HUDEP-2 (cell line): ENCODE data around the gene GMDS.
A peak's percentile ranks its signal among the peaks of the same experiment; 100 is the strongest.

Experiments
- DNase-seq, 76 experiments: peaks; one replicate each; lab custom pipeline; 2025; ENCODE audit not compliant: unreplicated experiment in 76 of 76; lab: John Stamatoyannopoulos, UW

The GMDS gene

DNA sequence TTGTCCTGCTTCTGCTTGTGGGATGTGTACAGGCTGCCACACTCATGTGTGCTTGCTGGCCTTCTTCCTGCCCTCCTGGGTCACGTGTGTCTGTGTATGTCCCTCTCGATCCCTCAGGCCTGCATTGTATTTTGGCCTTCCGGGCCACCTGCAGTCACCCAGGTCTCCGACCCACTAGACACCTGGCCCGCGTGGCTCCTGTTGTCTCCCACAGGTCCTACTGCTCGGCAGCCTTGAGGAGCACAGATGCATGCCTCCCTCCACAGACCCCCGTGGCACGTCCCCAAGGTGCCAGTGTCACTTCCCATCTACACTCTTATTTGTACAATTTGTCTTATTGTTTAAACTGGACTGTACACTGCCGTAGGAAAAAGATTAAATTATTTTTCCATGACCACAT is 592.6 kb downstream of the GMDS start:
- no peak for DNase-seq

DNA sequence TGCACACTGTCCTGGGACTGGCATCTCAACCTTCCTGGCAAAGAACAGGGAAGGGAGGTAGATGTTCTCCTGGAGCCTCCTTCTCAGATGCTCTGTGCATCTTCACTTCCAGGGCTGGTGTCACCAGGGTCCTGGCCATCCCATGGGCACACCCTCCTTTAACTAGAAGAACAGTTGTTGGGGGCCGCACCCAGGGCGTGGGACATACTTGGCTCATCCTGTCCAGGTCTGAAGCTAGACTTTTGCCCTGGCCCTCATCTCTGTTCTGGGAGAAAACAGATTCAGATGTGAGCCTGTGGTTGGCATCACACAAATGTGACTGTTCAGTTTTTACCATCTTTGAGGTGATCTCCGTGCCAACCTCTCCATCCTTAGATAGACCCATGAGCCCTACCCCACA is 594.0 kb downstream of the GMDS start:
- DNase-seq, result no peak

DNA sequence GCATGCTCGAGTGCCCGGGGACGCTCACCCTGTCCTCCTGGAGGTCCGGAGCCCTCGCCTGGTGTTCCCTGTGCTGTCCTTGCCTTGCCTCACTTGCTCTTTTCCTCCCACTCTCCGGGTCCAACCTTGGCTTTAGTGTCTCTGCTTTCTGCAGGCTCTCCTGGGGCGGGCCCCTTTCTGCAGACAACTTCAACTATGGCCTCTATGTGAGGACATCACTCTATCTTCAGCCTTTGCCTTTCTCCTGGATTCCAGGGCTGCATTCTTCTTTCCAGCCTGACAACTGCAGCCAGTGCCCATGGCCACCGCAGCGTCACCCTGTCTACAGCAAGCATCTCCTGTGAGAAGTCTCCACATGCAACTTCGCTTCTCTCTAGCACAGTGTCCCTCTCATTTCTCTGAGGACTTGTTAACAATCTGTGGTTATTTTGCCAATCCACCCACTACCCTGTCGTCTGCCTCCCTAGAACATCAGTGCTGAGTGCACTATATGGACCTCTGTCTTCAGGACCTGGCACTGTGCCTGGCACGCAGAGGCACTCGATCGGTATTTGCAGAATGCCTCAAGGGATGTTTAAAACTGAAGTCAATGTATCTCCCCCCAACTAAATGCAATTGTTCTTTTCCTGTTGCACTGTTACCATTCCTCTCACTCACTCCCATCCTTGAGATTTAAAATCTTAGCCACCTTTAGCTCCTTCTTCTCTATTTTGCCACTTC is 599.8 kb downstream of the GMDS start:
- no peak for DNase-seq

DNA sequence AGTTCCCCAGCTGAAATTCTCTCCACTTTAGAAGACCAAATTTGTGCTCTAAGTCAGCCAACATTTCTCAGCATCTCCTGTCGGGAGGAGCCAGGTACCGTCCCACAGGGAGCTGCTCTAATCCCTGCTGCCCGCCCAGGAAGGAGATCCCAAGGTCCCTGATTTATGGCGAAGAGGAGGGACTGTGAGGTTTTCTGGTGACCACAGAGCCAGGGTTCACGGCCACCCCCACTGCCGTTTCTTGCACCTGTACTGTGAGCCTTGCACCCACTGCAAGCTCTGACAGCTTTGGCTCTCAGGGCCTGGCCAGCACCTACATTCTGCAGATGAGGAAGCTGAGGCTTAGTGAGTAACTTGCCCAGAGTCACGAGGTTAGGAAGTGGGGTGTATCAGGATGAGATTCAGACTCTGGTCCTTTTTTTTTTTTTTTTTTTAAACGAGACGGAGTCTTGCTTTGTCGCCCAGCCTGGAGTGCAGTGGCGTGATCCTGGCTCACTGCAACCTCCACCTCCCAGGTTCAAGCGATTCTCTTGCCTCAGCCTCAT is 600.8 kb downstream of the GMDS start:
- DNase-seq, result no peak

DNA sequence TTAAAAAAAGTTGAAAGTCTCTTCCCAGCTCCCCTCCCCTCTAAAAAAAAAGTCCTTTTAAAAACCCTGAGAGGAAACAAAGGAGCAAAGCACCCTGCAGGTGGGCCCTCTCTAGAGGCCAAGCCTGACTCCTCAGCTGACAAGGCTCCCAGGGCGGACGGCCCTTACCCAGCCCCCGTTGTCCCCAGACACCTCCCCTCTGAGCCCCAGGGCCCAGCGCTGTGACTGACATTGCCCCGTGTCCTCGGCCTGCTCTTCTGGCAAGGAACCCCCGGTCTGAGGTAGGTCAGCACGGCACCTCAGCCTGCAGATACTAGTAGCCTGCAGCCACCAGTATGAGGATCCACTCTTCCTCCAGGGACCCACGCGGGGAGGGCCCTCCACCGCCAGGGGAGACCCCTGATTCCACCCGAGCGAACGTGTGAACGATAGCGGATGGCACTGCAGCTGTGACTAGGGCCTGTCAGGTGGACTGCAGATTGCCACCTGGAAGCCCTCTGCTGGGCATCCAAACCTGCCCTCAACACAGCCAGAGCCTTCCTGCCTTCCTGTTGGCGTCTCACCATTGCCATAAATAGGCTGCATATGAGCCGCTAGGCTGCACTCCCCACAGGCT is 601.5 kb downstream of the GMDS start:
- DNase-seq, result no peak

DNA sequence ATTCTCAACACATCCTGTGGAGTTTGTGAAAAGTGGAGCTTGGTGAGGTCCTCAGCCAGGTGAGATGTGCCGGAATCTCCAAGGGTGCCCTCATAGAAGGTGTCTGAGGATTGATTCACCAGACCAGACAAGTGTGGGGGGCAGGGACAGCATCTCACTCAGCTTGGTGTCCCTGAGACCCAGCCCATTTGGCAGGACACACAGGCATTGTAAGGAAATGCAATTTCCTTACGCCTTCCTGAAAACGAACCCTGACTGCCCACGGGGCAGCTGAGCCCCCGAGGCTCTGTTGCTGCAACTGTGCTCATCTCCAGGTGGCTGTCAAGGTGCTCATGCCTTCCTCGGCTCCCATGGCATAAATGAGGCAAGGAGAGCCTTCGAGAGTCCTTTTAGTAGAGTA is 602.3 kb downstream of the GMDS start:
- DNase-seq, result no peak

DNA sequence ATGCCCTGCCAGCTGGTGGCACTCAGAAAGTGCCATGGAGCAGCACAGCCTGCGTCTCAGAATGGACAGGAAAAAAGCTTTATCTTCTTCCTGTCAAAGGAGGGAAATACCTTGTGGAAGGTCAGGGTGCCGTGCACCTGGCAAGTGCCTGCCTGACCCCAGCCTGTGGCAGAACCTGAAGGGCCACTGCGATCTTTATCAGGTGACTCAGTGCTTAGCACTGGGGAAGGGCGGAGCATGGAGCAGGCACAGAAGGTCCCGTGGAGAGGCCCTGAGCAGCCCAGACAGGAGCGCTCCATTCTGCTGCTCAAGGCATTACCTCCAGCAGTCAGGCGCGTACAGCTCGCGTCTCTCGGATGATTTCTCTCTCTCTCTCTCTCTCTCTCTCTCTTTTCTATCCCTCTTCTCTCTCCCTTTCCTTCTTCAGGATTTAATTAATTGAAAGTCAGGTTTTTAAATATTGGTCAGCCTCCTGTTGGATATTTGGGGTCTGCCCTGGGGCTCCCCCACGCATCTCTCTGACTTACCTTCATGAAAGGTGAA is 604.0 kb downstream of the GMDS start:
- peak in 7 of 76 experiments; percentile 5 to 42 (median 14) for DNase-seq

DNA sequence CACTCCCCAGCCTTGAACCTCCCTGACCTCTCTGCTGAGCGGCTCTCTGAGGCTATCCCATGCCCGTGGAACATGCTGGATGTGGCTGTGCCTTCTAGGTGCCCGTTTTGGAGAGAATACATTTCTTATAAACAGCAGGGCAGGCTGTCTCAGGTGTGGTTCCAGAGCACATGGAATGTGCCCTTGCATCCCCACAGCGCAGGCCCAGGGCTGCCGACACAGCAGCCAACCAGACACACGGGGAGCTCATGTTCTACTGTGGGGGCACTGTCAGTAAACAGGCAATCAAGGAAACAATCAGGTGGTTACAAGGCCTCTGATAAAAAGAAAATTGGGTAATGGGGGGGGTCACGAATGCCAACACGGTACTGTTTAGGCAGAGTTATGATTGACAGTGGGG is 604.9 kb downstream of the GMDS start:
- DNase-seq, result no peak

DNA sequence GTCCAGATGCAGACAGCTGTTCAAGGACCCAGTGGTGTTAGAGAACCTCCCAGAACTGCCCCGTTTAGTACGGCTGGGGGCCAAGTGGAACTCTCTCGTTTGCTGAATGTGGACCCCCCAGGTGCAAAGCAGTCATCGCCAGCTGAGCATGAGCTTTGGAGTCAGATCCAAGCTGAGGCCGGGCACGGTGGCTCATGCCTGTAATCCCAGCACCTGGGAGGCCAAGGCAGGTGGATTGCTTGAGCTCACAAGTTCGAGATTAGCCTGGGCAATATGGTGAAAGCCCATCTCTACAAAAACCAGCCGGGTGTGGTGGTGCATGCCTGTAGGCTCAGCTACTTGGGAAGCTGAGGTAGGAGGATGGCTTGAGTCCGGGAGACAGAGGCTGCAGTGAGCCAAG is 606.0 kb downstream of the GMDS start:
- DNase-seq, result no peak

DNA sequence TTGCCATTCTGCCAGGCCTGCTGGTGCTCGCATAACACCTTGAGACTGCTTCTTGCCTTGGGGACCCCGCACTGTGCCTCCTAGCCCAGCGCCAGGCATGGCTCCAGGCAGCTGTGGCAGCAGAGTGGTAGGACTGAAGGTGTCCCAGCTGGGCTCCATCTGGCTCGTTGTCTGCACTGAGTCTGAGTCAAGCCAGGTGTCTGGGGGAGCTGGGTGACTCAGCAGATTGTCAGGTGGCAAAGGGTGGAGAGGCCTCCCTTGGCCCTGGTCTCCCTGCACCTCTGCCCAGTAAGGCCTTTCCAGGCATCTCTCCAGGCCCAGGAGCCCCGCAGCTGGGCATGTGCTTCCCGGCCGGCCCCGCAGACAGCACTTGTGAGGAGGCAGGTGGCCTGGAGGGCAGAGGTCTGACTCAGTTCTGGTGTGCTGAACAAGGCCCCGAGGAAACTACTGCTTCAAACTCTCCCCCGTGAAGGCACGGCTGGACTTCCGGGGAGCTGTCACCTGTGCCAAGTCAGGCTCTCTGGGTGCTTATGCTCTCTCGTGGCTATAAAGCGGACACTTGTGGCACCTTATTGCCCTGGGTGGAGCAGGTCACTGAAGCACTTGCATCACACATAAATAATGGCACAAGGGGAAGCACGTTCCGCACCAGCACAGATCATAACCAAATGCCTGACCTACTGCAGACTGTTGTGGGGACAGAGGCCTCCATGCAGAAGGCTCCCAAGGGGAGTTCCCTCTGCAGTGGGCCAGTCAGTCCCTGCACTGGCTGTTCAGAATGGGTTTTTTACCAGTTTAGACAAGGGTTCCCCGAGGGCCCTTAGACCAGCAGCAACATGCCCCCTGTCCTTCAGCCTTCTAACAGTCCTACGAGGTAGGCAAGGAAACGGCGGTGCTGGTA is 608.2 kb downstream of the GMDS start:
- no peak for DNase-seq

DNA sequence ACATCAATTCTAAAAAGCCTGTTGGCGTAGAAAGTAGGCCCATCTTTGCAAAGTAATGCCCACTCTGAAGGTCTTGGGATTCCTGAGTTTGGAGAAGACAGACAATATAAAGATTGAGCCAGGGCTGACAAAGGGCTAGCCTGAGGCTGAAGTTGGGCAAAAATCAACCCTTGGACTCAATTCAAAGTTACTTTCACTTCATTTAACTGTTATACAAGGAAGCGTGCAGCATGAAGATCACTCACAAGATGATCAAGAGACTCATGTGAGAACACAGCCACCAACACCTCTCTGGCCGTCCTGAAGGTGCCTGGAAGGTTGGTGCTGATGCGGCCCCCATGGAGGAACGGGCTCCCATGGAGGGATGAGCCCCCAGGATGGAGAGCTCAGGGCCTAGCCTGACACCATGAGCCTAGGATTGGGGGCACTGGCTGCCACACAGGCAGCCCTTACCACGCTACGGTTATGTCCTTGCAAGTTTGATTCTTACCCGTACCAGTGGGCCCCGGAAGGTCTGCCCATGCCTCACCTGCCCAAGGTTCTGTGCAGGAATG is 609.1 kb downstream of the GMDS start:
- DNase-seq, result no peak

DNA sequence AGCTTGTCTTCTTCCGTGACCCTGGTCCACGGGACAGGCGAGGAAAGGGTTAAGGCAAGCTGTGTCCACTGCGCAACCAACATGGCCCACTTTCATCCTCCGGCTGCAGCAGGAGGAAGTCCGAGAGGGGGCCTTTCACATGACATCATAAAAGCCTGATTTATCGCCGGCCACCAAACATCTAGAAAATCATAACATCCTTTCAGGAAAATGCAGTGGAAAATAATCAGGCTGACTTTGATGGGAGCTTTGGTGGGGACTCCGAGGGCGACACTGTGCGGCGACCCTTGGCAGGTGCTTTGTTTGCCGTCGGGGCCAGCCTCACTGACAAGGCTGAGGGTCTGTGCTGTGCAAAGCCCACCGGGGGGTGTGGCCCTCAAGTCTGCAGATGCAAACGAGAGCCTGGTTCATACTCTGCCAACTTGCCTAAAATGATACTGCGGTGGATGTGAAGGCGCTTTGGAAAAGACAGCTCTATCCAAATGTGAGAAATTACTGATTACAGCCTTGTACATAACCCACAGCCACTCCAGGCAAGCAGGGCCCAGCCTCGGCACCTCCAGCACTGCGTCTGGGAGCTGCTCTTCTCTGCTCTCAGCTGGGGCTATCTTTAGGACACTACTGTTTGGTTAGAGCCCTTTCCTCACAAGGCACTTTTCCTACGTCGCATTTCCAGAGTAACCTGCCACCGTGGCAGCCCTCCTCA is 609.9 kb downstream of the GMDS start:
- no peak for DNase-seq

DNA sequence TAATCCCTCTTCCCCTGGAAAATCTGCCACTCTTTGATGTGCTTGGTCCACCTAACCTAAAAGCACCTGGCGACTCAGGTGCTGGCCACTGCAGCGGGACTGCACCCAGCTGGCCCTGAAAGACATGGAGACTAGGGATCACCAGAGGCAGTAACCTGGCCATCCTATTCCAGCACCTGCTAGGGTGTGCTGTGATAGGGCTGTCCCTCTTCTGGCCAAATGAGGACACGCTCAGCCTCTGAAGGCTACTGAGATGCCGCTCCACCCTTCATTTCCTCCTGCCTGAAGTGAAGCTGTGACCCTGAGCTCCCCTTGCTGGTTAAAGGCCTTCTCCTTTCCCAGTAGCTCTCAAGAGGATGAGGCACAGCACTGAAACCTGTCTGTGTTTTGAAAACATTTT is 611.3 kb downstream of the GMDS start:
- no peak for DNase-seq

DNA sequence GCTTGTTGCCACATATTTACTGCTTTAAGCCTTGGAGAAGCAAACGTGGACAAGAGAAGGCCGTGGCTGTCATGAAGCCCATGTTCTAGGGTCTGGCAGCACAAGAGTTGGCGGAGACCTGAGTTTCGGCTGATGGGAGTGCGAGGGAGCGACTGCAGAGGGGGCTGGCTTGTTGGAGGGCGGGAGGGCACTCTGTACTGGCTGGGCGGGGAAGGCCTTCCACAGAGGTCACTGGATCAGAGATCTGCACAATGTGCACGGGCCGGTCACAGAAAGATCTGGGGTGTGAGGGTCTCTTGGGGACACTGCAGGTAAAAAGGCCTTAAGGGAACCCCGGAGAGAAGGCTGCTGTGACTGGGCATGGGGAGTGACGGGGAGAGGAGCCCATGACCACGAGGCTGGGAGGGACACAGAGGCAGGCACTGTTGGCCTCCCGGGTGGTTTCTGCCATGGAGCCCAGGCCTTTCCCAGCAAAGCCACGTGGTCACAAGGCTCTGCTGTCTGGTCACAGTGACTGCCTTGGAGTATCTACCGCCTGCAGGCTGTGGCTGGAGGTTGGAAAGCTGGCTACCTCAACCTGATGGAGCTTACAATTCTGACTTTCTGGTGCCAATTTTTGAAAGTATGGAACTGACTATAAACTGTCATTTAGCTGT is 611.9 kb downstream of the GMDS start:
- no peak for DNase-seq

DNA sequence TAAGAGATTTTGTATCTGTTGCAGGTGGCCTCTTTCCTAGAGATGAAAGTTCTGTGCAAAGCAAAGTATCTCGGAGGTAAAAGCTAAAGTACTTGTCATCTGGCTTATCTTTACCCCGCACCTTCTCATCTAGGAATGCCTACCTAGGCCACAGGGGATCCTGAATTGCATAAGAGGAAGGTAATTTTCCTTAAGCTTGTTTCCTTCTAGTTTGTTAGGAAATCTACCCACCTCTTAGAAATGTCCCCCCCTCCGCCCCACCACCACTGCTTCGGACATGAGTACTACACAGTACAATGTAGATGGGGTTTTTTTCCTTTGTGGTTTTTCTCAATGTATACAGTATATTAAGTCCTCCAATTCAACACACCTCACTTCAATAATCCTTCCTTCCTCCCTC is 614.2 kb downstream of the GMDS start:
- DNase-seq, result no peak

DNA sequence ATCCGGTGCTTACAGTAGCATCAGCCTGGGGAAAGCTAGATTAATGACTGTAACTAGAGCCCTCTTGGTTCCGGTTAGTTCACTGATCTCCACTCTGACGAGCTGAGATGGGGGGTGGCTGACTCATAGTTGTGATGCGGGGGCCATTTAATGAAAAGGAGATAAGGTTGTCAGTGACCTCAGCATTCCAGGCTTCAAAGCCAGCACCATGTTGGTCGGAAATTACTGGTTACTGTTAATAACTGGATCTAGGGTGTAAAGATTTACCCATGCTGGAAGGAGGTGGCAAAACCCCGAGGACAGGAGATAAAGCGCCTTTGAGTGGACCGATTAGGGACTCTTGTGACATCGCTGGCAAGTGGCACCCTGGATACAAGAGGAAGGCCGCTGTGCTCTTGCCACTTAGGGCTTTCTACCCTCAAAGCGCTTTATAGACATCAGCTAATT is 614.6 kb downstream of the GMDS start:
- DNase-seq, result no peak

DNA sequence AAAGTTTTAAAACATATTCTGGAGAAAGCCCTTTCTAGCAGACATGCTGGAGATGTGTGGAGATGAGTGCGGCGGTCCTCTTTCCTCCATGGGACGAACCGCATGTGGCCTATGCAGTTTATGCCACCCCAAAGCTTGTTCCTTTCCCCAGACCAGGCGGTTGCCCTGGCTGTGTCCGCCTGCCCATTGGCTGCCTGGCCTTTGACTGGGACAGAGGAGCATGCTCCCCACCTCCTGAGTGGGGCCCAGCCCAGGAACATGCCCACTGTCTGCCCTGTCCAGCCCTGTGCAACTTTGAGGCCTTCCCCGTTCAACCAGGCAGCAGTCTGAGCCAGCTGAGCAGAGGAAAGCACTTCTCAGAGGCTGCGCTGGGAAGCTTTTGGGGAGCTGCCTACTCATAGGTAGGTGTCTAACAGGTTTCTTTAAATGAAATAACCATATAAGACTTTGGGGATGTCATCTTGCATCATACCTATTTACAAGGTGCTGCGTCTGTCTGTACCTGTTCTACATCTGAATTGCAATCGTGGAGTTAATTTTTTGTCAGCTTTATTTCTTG is 615.1 kb downstream of the GMDS start:
- DNase-seq, result no peak

DNA sequence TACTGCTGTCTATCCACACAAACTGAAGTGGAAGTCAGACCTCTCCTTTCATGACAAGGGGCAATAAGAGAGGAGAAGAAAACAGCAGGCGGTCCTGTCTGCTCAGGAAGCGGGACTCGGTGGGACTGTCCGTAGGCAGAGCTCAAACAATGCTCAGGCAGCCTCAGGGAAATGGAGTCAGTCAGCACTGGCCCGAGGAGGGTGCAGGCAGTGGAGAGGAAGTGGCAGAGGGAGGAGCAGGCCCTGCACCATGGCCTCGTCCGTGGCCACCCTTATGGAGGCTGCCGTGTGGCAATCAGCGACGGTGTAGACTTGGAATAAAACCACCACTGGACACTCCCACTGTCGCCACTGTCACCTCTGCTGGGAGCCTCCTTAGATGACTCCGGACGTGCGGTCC is 616.1 kb downstream of the GMDS start:
- DNase-seq, result no peak

DNA sequence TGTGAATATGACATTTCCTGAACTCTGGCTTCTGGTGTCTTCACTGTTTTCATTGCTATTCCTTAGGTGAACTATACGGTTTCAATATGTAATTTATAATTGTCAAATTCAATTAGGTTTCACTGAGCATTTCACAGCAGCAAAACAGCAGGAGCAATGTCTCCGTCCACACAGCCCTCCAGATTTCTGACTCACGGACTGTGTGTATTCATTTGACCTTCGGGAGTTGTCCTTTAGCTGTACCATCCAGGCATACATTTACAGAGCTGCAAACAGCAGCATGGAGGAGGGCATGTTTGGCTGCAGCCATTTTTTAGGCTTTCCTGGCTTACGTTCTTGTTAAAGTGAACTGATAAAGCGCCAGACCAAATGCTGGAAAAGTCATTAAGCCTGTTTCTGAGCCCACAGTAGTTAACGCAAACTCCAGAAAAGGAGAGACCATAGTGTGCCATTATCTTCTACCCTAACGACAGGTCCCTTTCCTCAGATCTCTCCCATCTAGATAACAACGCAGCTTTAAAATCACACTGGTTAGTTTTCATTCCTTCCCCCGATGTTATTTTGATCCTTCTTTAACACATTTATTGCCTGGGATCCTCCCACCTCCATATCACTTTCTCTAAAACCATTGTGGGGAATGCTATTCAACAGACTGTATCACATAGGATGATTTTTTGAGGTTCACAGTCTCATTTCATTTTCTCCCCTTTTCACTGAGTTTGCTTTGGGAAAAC is 617.4 kb downstream of the GMDS start:
- no peak for DNase-seq
